HEK293 (cell line): Measurements from ENCODE around the gene LINC00632.

Experiments
- CTCF ChIA-PET: fragments of 350-600 bp; formaldehyde crosslinking; extraction: SDS; loops from one replicate; lab custom pipeline; 2021; ENCODE audit warnings: antibody characterized with exemption; lab: Yijun Ruan, JAX
- POLR2A ChIA-PET: fragments of 300-600 bp; formaldehyde crosslinking; extraction: SDS; loops from one replicate; lab custom pipeline; 2020; ENCODE audit warnings: antibody characterized with exemption, inconsistent platforms; lab: Yijun Ruan, JAX
- H3K27ac ChIP-seq: fragments of 200-500 bp; sonication (Bioruptor generic); 2 replicates; pipeline ENCODE4 v1.5.1; 2014; ENCODE audit warnings: low read depth, low read length, control low read depth, inconsistent platforms; ENCODE audit errors: extremely low read depth
- H3K36me3 ChIP-seq, 2 experiments: fragments of 200-500 bp in 1 of 2; sonication (Bioruptor generic) in 1 of 2; 1 replicate in 1 of 2; 2 replicates in 1 of 2; pipeline ENCODE4 v1.5.1; 2014 to 2017; ENCODE audit warnings: inconsistent platforms in 2 of 2, low read length in 2 of 2; ENCODE audit not compliant: control insufficient read depth in 2 of 2, insufficient read depth in 1 of 2
- H3K4me1 ChIP-seq: fragments of 200-500 bp; sonication (Bioruptor generic); 2 replicates; pipeline ENCODE4 v1.5.1; 2014; ENCODE audit warnings: mild to moderate bottlenecking, low read length, inconsistent platforms; ENCODE audit not compliant: control insufficient read depth, insufficient read depth
- H3K4me3 ChIP-seq: 2 replicates; pipeline ENCODE4 v1.5.1; 2011; ENCODE audit warnings: low read depth, mild to moderate bottlenecking, control low read depth, low read length, moderate library complexity
- H3K9me3 ChIP-seq: fragments of 200-500 bp; sonication (Bioruptor generic); 2 replicates; pipeline ENCODE4 v1.5.1; 2014; ENCODE audit warnings: low read depth, low read length, inconsistent platforms; ENCODE audit not compliant: control insufficient read depth, insufficient read depth
- BCL11B ChIP-seq: fragments of 450-650 bp; formaldehyde crosslinking; IDR thresholded peaks from 2 replicates; pipeline ENCODE4 v1.5.1; 2016; ENCODE audit warnings: low read depth, missing biosample characterization, missing genetic modification characterization
- EGR2 ChIP-seq: fragments of 450-650 bp; formaldehyde crosslinking; IDR thresholded peaks from 2 replicates; pipeline ENCODE4 v1.5.1; 2016; ENCODE audit warnings: low read depth, missing biosample characterization, missing genetic modification characterization
- GLI2 ChIP-seq: fragments of 450-650 bp; formaldehyde crosslinking; IDR thresholded peaks from 2 replicates; pipeline ENCODE4; 2017; ENCODE audit warnings: missing biosample characterization, missing genetic modification characterization, low read depth, borderline replicate concordance
- HOXC10 ChIP-seq: sonication (generic); formaldehyde crosslinking; IDR thresholded peaks from 2 replicates; pipeline ENCODE4 v1.8.1; 2023; ENCODE audit warnings: mild to moderate bottlenecking, missing genetic modification reagents
- KLF17 ChIP-seq: fragments of 450-650 bp; formaldehyde crosslinking; IDR thresholded peaks from 2 replicates; pipeline ENCODE4 v1.5.1; 2016; ENCODE audit warnings: missing biosample characterization, missing genetic modification characterization
- MYNN ChIP-seq: fragments of 450-650 bp; formaldehyde crosslinking; IDR thresholded peaks from 2 replicates; pipeline ENCODE4 v1.5.1; 2016; ENCODE audit warnings: missing biosample characterization, missing genetic modification characterization, borderline replicate concordance
- SETDB1 ChIP-seq: IDR thresholded peaks from one replicate; pipeline ENCODE4 v1.6.1; 2017; ENCODE audit warnings: mild to moderate bottlenecking, low read length, moderate library complexity, mixed read lengths; ENCODE audit not compliant: insufficient read length
- ZNF146 ChIP-seq: fragments of 450-650 bp; formaldehyde crosslinking; IDR thresholded peaks from 2 replicates; pipeline ENCODE4 v1.5.1; 2016; ENCODE audit warnings: missing biosample characterization, missing genetic modification characterization
- ZNF214 ChIP-seq: fragments of 450-650 bp; formaldehyde crosslinking; IDR thresholded peaks from 2 replicates; pipeline ENCODE4 v1.5.1; 2017; ENCODE audit warnings: missing biosample characterization, mild to moderate bottlenecking, missing genetic modification characterization, borderline replicate concordance
- ZNF394 ChIP-seq: fragments of 450-650 bp; formaldehyde crosslinking; IDR thresholded peaks from 2 replicates; pipeline ENCODE4 v1.5.1; 2016; ENCODE audit warnings: missing biosample characterization, missing genetic modification characterization, mild to moderate bottlenecking, moderate library complexity, borderline replicate concordance
- ZNF404 ChIP-seq: fragments of 450-650 bp; formaldehyde crosslinking; IDR thresholded peaks from 2 replicates; pipeline ENCODE4 v1.5.1; 2017; ENCODE audit warnings: missing biosample characterization, missing genetic modification characterization
- ZNF514 ChIP-seq: fragments of 450-650 bp; formaldehyde crosslinking; IDR thresholded peaks from 2 replicates; pipeline ENCODE4 v1.5.1; 2016; ENCODE audit warnings: missing biosample characterization, missing genetic modification characterization
- ZNF544 ChIP-seq: fragments of 450-650 bp; formaldehyde crosslinking; IDR thresholded peaks from 2 replicates; pipeline ENCODE4 v1.5.0; 2017; ENCODE audit warnings: missing biosample characterization, missing genetic modification characterization
- ZNF610 ChIP-seq: fragments of 450-650 bp; formaldehyde crosslinking; IDR thresholded peaks from 2 replicates; pipeline ENCODE4 v1.5.1; 2016; ENCODE audit warnings: missing biosample characterization, missing genetic modification characterization, borderline replicate concordance
- ZNF624 ChIP-seq: fragments of 450-650 bp; formaldehyde crosslinking; IDR thresholded peaks from 2 replicates; pipeline ENCODE4 v1.5.1; 2017; ENCODE audit warnings: missing biosample characterization, missing genetic modification characterization
- ZNF626 ChIP-seq: fragments of 450-650 bp; sonication (Bioruptor Pico); formaldehyde crosslinking; IDR thresholded peaks from 2 replicates; pipeline ENCODE4 v1.5.1; 2018; ENCODE audit warnings: missing biosample characterization, missing genetic modification characterization, inconsistent platforms
- ZNF654 ChIP-seq: fragments of 450-650 bp; formaldehyde crosslinking; IDR thresholded peaks from 2 replicates; pipeline ENCODE4 v1.5.1; 2016; ENCODE audit warnings: low read depth, missing biosample characterization, missing genetic modification characterization
- ZNF664 ChIP-seq: fragments of 450-650 bp; formaldehyde crosslinking; IDR thresholded peaks from 2 replicates; pipeline ENCODE4 v1.5.1; 2016; ENCODE audit warnings: missing biosample characterization, missing genetic modification characterization
- ZNF837 ChIP-seq: fragments of 450-650 bp; formaldehyde crosslinking; IDR thresholded peaks from 2 replicates; pipeline ENCODE4 v1.5.1; 2016; ENCODE audit warnings: missing biosample characterization, missing genetic modification characterization
- ZSCAN16 ChIP-seq: fragments of 450-650 bp; formaldehyde crosslinking; IDR thresholded peaks from 2 replicates; pipeline ENCODE4 v1.5.1; 2016; ENCODE audit warnings: missing biosample characterization, missing genetic modification characterization
- TF ChIP-seq, protein P1 (sequence below): fragments of 450-650 bp; formaldehyde crosslinking; IDR thresholded peaks from 2 replicates; pipeline ENCODE4 v1.5.1; 2016; ENCODE audit warnings: missing biosample characterization, missing genetic modification characterization
- TF ChIP-seq, protein P2 (sequence below): fragments of 450-650 bp; formaldehyde crosslinking; IDR thresholded peaks from 2 replicates; pipeline ENCODE4 v1.5.1; 2017; ENCODE audit warnings: missing biosample characterization, missing genetic modification characterization

The LINC00632 gene

GRCh38 chrX:140701480-140701879 lies 8.1 kb upstream of the LINC00632 start:
- Histone ChIP-seq H3K9me3 (no peaks in the 10 kb centered on the region), H3K27ac (no peak overlapping the region), H3K4me1 (no peaks in the 10 kb centered on the region), H3K4me3 (no peak overlapping the region), H3K36me3 (no peaks in the 10 kb centered on the region)
- TF ChIP-seq EGR2 (tag by site-specific recombination) = peak; percentile 21; the same call in 1 of the 2 replicates
- TF ChIP-seq ZNF214 (tag by site-specific recombination) = no peak
- peak; percentile 46 for TF ChIP-seq ZNF654 (tag by site-specific recombination)
- POLR2A ChIA-PET = no interaction called here
- CTCF ChIA-PET = interaction anchor here (0.6 to 2.3 kb wide), 7 partner anchors 8 to 1113 kb away, joined by 3 to 16 read pairs (median 4); partner anchors contain the start of gene LINC00632

DNA sequence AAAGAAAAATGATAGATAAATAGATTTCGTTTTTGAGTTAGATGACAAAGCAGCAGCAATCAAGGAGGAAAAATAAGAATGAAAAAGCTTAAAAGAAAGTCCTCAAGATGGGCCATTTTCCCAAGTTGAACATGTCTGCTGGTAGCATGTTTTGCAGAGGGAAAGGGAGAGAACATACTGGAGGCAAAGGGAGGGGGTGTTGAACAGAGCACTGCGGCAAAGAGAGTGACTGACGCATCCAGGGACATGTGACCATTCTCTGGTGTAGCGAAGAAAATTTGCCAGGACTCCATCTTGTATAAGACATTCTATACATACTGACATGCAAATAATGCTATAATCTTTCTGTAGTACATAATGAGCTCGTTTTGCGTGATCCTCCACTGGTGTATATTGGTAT lies 1.2 kb downstream of the LINC00632 start:
- ChIA-PET CTCF (interaction anchor here (0.7 to 2.0 kb wide), 2 partner anchors 10 to 21 kb away, joined by 3 to 9 read pairs; no protein-coding TSS in a partner anchor), POLR2A (no interaction called here)
- Histone ChIP-seq H3K4me1 (peaks cover 2% of the 10 kb centered on the region), H3K27ac (no peak overlapping the region), H3K9me3 (no peaks in the 10 kb centered on the region), H3K36me3 (peaks cover 0 to 18% of the 10 kb centered on the region in 2 experiments; a peak in 1 of 3 replicates), H3K4me3 (no peak overlapping the region)
- TF ChIP-seq, protein P1, sequence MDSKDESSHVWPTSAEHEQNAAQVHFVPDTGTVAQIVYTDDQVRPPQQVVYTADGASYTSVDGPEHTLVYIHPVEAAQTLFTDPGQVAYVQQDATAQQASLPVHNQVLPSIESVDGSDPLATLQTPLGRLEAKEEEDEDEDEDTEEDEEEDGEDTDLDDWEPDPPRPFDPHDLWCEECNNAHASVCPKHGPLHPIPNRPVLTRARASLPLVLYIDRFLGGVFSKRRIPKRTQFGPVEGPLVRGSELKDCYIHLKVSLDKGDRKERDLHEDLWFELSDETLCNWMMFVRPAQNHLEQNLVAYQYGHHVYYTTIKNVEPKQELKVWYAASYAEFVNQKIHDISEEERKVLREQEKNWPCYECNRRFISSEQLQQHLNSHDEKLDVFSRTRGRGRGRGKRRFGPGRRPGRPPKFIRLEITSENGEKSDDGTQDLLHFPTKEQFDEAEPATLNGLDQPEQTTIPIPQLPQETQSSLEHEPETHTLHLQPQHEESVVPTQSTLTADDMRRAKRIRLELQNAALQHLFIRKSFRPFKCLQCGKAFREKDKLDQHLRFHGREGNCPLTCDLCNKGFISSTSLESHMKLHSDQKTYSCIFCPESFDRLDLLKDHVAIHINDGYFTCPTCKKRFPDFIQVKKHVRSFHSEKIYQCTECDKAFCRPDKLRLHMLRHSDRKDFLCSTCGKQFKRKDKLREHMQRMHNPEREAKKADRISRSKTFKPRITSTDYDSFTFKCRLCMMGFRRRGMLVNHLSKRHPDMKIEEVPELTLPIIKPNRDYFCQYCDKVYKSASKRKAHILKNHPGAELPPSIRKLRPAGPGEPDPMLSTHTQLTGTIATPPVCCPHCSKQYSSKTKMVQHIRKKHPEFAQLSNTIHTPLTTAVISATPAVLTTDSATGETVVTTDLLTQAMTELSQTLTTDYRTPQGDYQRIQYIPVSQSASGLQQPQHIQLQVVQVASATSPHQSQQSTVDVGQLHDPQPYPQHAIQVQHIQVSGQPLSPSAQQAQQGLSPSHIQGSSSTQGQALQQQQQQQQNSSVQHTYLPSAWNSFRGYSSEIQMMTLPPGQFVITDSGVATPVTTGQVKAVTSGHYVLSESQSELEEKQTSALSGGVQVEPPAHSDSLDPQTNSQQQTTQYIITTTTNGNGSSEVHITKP = peak; percentile 32; the same call in 1 of the 2 replicates
- TF ChIP-seq ZNF626 = no peak

DNA sequence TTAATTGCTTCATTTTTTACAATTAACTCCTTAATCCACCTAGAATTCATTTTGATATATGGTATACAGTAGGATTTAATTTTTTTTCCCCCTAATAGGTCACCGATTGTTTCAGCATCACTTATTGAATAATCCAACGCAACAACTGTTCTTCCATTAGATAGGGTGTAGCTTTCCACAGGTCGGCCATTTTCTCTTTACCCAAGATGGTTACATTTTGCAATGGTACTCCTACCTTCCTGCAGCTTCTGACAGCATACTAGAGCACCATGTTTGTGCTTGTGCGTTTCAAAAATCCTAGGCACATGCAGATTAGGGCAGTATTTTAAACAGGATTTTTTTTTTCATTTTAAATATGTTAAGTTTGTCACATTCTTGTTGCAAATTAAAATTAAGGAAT lies 2.3 kb downstream of the LINC00632 start:
- Histone ChIP-seq H3K4me1 (peaks cover 2% of the 10 kb centered on the region), H3K36me3 (peaks cover 0 to 28% of the 10 kb centered on the region in 2 experiments; a peak in 1 of 3 replicates), H3K4me3 (no peak overlapping the region), H3K27ac (no peak overlapping the region), H3K9me3 (no peaks in the 10 kb centered on the region)
- TF ChIP-seq ZNF837 (no peak), ZNF664 (tag by site-specific recombination) (no peak), GLI2 (tag by site-specific recombination) (no peak), BCL11B (no peak), ZNF624 (tag by site-specific recombination) (no peak), KLF17 (no peak), ZNF404 (no peak), ZNF544 (tag by site-specific recombination) (no peak), ZNF514 (tag by site-specific recombination) (no peak), SETDB1 (no peak), ZNF146 (tag by site-specific recombination) (no peak), ZNF394 (tag by site-specific recombination) (no peak), MYNN (tag by site-specific recombination) (no peak), HOXC10 (CRISPR knock-in tag) (no peak), ZNF610 (tag by site-specific recombination) (no peak), ZSCAN16 (tag by site-specific recombination) (no peak)
- TF ChIP-seq, protein P2, sequence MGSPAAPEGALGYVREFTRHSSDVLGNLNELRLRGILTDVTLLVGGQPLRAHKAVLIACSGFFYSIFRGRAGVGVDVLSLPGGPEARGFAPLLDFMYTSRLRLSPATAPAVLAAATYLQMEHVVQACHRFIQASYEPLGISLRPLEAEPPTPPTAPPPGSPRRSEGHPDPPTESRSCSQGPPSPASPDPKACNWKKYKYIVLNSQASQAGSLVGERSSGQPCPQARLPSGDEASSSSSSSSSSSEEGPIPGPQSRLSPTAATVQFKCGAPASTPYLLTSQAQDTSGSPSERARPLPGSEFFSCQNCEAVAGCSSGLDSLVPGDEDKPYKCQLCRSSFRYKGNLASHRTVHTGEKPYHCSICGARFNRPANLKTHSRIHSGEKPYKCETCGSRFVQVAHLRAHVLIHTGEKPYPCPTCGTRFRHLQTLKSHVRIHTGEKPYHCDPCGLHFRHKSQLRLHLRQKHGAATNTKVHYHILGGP (tag by site-specific recombination) = no peak
- ChIA-PET CTCF (no interaction called here), POLR2A (no interaction called here)
